GM18867 (cell line): ENCODE measurements around the gene BIN1.

Experiments used
- ATAC-seq: cut with Tn5 transposase; IDR thresholded peaks from one replicate; pipeline ENCODE4 v1.9.1; 2021; ENCODE audit warnings: mild to moderate bottlenecking, moderate library complexity; ENCODE audit not compliant: unreplicated experiment

Gene BIN1

GRCh38 chr2:127093648-127094210, 13.2 kb downstream of the BIN1 start:
- no peak for ATAC-seq

- ATAC-seq: no peak
Observed at GRCh38 chr2:127092901-127093516, 13.9 kb downstream of the BIN1 start.

GRCh38 chr2:127092306-127092705, 14.6 kb downstream of the BIN1 start:
- no peak for ATAC-seq

GRCh38 chr2:127091886-127092285, 15.1 kb downstream of the BIN1 start:
- ATAC-seq: no peak

- ATAC-seq: no peak
Observed at GRCh38 chr2:127091148-127091547, 15.8 kb downstream of the BIN1 start.

GRCh38 chr2:127090281-127091120, 16.5 kb downstream of the BIN1 start:
- ATAC-seq: no peak

- no peak for ATAC-seq
Observed at GRCh38 chr2:127089478-127090235, 17.3 kb downstream of the BIN1 start.

- ATAC-seq: no peak
Observed at GRCh38 chr2:127088706-127089105, 18.2 kb downstream of the BIN1 start.

- ATAC-seq: no peak
Observed at GRCh38 chr2:127087791-127088495, 19.0 kb downstream of the BIN1 start.

- peak; percentile 80 for ATAC-seq
Observed at GRCh38 chr2:127086990-127087790, 19.8 kb downstream of the BIN1 start.

- peak; percentile 29 for ATAC-seq
Observed at GRCh38 chr2:127085317-127085681, 21.7 kb downstream of the BIN1 start.

- ATAC-seq: no peak
Observed at GRCh38 chr2:127084611-127085316, 22.2 kb downstream of the BIN1 start.

GRCh38 chr2:127083819-127084503, 23.0 kb downstream of the BIN1 start:
- no peak for ATAC-seq

- ATAC-seq: no peak
Observed at GRCh38 chr2:127082974-127083373, 24.0 kb downstream of the BIN1 start.

GRCh38 chr2:127081826-127082633, 24.9 kb downstream of the BIN1 start:
- peak; percentile 55 for ATAC-seq

- peak; percentile 43 for ATAC-seq
Observed at GRCh38 chr2:127080938-127081755, 25.8 kb downstream of the BIN1 start.
